Measurements from ENCODE around the gene BAHCC1. TPM values are rescaled to one million over a fixed set of nuclear protein-coding genes. Genes with fewer than 3 reads are reported as not detected.

BAHCC1 gene
- total RNA-seq, 1 experiment from 2014 or later: 3.1 TPM

GRCh38 chr17:81468111-81468769 lies 73.0 kb downstream of the BAHCC1 start:
- peaks cover 4% of the 10 kb centered on the region for H3K27me3 Mint-ChIP-seq (ENCODE audit: low read depth)
- no peak overlapping the region for H3K9ac ChIP-seq (ENCODE audit: extremely low read depth, insufficient read length, low read length)
- H3K27ac ChIP-seq (ENCODE audit: insufficient read length, low read depth, low read length): no peak overlapping the region
- H2BK5ac ChIP-seq (ENCODE audit: insufficient read length, low read length): no peak overlapping the region
- no peak overlapping the region for H2AK5ac ChIP-seq (ENCODE audit: insufficient read length, low read length)
- H3K4ac ChIP-seq (ENCODE audit: low read depth, low read length): no peak overlapping the region
- no peak overlapping the region for H2BK12ac ChIP-seq (ENCODE audit: insufficient read length, low read depth, low read length)
- H2BK20ac ChIP-seq (ENCODE audit: low read depth, low read length, poor library complexity, severe bottlenecking): no peak overlapping the region
- no CpG with 5 or more reads among the region's 18 CpGs for WGBS (ENCODE audit: extremely low coverage, insufficient read length, low lambda C conversion rate)
- no peak overlapping the region for H3K27ac Mint-ChIP-seq
- H3K4me3 Mint-ChIP-seq: no peak overlapping the region
- H3K9me3 ChIP-seq (ENCODE audit: control insufficient read depth, low read depth, low read length): no peaks in the 10 kb centered on the region
- peaks cover 3% of the 10 kb centered on the region for H3K23me2 ChIP-seq (ENCODE audit: insufficient read length, low read depth, low read length, poor library complexity, severe bottlenecking)
- no peaks in the 10 kb centered on the region for H3K79me2 ChIP-seq (ENCODE audit: insufficient read depth, low read length)
- H3K79me1 ChIP-seq (ENCODE audit: insufficient read depth, low read depth, low read length, poor library complexity, severe bottlenecking): no peaks in the 10 kb centered on the region
- H2AFZ ChIP-seq (ENCODE audit: low read length): no peak overlapping the region
- no peak overlapping the region for H3K18ac ChIP-seq (ENCODE audit: insufficient read length, low read depth, low read length)
- no peak overlapping the region for H4K5ac ChIP-seq (ENCODE audit: insufficient read length, low read depth, low read length)
- no peak overlapping the region for H3T11ph ChIP-seq (ENCODE audit: low read length)
- H3K36me3 Mint-ChIP-seq (ENCODE audit: insufficient read depth in 1 of 3, low read depth in 3 of 3): no peaks in the 10 kb centered on the region; a peak in 2 of 7 replicates
- no peak overlapping the region for H3K23ac ChIP-seq (ENCODE audit: insufficient read length, low read depth, low read length)
- no peak for DNase-seq
- no peak overlapping the region for H2BK120ac ChIP-seq (ENCODE audit: low read depth, low read length, poor library complexity, severe bottlenecking)
- no peak overlapping the region for H2BK15ac ChIP-seq (ENCODE audit: low read depth, low read length)
- no peaks in the 10 kb centered on the region for H3K27me3 ChIP-seq (ENCODE audit: insufficient read depth, low read length)
- H3K56ac ChIP-seq (ENCODE audit: insufficient read length, low read depth, low read length): no peak overlapping the region
- no peak for TF ChIP-seq CTCF (conservative IDR thresholded peaks at IDR 0.05)
- H3K4me2 ChIP-seq (ENCODE audit: insufficient read depth, insufficient read length, low read length): no peak overlapping the region
- no peaks in the 10 kb centered on the region for H3K9me3 Mint-ChIP-seq
- H4K20me1 ChIP-seq (ENCODE audit: control insufficient read depth, insufficient read depth, insufficient read length): no peaks in the 10 kb centered on the region
- no peaks in the 10 kb centered on the region for H3K4me1 ChIP-seq (ENCODE audit: insufficient read depth, low read length)
- no peak overlapping the region for H4K8ac ChIP-seq (replicated peaks; ENCODE audit: insufficient read length, low read depth, low read length)
- H3K4me1 Mint-ChIP-seq: peaks cover 0 to 8% of the 10 kb centered on the region in 2 experiments; a peak in 1 of 4 replicates
- no peak overlapping the region for H3K14ac ChIP-seq (ENCODE audit: insufficient read depth, low read length)
- H4K91ac ChIP-seq (ENCODE audit: insufficient read length, low read depth, low read length): no peak overlapping the region
